GM21528 (cell line): Measurements from ENCODE around the gene SND1.

Experiments
- ATAC-seq: cut with Tn5 transposase; IDR thresholded peaks from one replicate; pipeline ENCODE4 v1.9.1; 2021; ENCODE audit warnings: mild to moderate bottlenecking, moderate library complexity; ENCODE audit not compliant: unreplicated experiment, low FRiP score

The SND1 gene

DNA sequence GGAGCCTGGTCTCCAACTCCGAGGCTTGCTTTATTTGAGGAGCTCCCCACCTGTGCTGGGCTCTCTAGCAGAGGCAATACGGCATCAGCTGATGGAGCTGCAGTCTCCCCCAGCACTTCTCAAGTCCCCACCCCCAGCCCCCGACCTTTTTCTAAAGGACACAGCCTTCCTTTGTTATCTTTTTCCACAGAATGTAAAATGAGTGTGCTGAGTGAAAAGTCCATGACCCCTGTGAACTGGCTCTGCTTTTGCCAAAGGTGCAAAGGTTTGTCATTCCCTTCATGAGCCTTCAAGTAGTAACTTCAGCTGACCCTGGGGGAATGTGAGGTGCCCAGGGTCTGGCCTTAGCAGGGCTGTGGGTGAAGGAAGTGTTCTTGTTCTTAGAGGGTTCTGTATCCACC lies 353.8 kb downstream of the SND1 start:
- ATAC-seq, result no peak

DNA sequence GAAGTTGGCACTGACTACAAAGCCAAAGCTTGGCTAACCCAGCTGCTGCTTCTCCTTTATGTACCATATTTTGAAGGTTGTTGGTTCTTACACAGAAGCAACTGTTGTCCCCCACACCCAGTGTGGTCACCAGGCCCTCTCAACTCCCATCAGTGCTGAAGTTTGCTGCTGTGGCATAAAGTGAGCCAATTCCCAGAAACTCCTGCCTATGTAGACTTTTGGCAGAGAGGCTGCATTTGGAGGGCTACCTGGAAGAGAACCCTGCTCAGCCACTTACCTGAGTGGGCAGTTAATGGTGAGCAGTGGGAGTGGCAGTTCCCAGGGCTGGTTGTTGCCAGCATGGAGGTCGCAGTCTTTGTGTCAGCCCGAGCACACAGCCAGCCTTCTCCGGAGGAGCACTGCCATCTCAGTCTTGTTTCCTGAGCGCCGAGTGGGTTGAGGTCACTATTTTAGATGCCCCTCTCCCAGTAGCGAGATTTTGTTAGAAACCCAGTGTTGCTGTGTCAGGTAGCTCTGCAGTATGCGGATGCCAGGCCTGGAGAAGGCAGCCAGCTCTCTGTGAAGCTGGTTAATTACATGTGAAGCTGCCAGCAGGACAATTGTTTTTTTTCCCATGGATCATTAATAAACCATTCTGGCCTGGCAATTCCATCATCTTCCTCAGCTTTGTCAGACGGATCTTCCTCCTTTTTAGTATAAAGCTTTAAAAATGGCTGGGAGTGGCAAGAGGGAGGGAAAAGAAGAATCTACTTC lies 354.7 kb downstream of the SND1 start:
- no peak for ATAC-seq

- ATAC-seq, result no peak
These were observed 355.3 kb downstream of the SND1 start for GRCh38 chr7:128007303-128007680.

DNA sequence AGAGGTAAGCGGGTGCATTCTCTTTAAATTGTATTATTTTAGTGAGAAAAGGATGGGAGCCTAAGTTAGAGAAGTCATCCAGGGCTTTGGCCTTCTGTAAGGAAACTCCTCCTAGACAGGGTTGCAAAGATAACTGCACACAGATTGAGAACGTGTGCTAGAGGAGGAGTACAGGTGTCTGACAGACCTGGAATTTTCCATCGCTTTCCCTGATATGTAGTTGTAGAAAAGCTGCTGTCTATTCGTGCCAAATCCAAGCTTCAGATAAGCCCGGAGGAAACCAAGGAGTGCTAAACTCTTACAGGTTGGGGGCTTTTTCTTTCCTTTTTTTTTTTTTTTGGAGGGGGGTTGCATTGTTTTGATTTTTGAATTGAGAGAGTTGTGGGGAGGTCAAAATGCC lies 356.1 kb downstream of the SND1 start:
- ATAC-seq, result no peak

- no peak for ATAC-seq
These were observed 356.8 kb downstream of the SND1 start for GRCh38 chr7:128008744-128009143.

DNA sequence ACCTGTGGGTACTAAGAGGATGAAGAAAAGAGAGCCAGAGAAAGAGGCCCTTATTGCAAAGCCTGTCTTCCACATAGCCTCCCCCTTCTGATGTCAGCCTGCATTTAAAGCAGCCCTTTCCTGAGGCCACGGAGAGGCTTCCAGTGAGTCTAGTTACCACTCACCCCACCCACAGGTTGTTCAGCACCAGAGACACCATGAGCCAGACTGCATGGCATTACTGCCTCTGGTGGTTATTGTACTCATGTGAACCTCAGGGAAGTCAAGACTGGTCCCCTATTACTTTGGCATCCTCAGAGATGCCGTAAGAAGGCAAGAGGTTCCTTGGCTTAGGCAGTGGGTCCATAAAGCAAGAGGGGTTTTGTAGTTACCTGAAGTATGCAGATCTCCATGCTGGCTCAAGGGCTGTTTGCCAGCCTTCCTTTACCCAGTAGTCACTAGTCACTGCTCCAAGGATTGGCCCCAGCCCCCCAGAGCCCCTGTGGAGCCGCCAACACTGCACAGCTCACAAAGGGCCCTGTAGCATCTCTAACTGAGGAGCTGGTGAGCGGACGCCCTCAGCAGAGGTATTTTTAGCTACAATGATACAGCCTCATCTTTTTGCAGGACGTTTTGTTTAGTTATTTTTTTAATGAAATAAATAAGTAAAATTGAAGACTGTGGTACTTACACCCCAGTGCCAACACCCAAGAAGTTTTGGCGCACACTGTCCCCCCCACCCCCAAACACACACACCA lies 358.6 kb downstream of the SND1 start:
- ATAC-seq, result no peak

DNA sequence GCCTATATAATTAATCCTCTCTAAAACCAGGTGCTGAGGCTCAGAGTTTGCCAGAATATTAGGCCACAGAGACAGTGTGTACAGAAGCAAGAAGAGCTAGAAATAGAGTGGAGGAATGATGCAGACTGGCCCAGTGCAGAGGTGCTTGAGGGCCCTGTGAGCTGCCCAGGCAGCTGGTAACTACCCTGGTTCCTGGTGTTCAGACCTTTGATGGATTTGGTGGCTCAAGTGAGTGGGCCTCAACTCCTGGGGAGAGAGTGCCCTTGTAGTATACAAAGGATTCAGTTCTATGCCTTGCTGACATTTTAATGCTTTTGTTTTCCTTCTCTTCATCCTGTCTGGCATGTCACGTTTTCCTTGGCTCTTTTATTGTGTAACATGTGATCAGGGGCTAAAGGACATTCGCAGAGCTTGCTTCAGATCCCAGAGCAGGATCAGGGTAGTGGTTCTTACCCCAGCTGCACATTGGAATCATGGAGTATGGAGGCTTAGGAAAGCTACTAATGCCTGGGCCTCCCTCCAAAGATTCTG lies 359.2 kb downstream of the SND1 start:
- ATAC-seq, result no peak

DNA sequence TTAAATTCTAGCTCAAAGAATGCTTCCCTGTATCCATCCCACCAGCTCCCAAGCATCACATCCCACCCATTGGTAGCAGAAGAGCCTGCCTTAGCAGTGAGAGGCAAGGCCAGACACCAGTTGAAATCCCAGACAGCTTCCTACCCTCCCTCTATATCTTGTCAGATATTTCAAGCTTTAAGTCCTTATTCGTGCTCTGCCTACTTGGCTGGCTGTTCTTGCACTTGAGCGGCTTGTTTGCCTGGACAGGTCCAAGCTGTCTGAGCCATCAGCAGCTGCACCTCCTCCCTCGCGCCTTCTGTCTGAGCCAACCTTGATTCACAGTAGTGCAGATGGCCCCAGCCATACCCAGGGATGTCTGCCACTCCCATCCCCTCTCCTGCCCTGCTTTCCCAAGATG lies 362.8 kb downstream of the SND1 start:
- no peak for ATAC-seq

DNA sequence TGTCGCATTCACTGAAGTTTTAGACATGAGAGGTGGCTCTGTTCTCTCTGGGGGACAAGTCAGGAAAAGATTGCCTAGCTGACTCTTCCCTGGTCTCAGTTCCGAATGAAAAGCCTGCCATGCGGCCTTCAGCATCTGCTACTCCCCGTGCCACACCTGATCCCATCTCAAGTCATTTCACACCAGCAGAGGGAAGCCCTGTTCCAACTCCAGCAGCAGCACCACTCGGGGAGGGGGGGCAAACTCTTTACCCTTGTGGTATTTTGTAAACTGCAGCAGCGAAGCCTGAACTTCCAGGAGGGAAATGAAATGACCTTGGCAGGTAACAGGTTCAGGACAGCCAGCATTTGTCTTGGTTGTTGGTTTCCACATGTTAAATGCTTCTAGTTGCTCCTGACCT lies 365.5 kb downstream of the SND1 start:
- no peak for ATAC-seq

GRCh38 chr7:128017862-128018845 lies 366.2 kb downstream of the SND1 start:
- ATAC-seq, result no peak

DNA sequence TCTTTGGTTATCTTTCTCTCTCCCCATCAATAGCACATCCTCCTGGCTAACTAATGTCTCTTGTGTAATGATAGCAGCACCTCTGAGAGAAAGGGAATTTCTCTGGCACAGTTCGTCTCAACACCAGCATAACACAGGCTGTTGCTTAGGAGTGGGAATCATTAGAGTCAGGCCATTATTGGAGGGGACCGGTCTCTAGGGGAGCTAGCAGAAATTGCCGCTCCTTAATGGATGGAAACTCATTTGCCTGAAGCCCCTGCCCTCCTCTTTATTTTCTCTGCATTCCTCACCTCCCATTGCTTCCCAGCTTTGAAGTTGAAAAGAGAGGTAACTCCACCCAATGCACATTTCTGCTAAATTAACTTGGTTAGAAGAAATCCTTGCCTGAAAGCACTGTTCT lies 367.3 kb downstream of the SND1 start:
- no peak for ATAC-seq

- ATAC-seq, result no peak
These were observed 368.2 kb downstream of the SND1 start for GRCh38 chr7:128020159-128020558.

GRCh38 chr7:128021366-128021765 lies 369.4 kb downstream of the SND1 start:
- no peak for ATAC-seq

DNA sequence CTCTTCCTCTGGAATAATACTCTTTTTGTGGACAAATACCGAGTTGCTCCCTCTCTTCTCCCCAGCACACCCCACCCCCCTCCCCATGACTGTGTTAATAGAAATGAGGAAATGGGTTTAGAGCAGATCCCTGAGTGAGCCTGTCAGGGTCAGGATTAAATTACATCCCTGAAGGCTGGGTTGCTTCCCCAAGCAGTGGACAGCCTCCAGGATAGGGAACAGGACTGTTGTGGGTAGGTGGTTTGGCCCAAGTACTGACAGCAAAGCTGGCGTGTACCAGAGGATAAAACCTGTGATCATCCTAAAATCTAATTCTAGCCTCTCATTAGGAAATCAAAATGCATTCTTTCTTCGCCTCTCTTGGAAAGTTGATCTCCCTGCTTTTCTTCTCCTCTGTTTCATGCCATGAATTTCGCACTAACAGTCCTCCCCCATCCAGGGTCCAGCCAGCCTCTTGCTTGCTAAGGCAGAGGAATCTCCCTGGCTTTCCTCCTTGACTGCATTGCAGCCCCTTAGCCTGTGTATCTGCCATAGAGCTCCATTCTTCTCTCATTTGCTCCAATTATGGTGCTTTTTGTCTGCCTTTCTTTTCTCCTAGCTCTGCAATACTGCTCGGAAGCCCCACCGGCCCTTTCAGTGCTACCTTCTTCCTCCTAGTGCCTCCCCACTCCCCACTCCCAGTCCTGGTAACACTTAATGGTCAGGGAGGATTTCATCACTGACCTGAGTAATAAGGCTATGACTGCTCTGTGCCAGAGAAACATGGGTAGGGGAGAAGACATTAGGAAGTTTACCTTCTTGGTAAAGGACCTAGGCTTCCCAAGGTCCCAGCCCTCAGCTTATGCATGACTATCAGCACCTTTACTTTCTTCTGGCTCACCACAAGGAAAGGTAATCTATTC lies 370.9 kb downstream of the SND1 start:
- ATAC-seq, result no peak

GRCh38 chr7:128024151-128024550 lies 372.2 kb downstream of the SND1 start:
- ATAC-seq, result no peak

DNA sequence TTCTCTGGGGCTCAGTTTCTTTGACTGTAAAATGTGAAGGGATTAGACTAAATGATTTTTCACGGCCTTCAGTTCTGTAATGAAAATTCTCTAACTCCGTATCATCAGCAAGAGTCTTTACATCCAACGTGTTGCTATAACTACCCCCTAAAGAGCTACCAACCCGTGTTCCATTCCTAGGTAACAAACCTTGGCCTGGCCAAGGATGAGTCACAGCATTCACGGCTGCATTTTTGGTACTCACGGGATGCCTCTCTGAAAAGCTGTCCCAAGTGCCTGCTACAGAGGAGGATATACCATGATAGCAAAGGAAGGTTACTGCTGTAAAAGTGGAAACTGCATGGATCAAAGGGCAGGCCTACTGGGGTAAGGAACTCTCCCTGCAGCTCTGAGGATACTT lies 373.4 kb downstream of the SND1 start:
- no peak for ATAC-seq

DNA sequence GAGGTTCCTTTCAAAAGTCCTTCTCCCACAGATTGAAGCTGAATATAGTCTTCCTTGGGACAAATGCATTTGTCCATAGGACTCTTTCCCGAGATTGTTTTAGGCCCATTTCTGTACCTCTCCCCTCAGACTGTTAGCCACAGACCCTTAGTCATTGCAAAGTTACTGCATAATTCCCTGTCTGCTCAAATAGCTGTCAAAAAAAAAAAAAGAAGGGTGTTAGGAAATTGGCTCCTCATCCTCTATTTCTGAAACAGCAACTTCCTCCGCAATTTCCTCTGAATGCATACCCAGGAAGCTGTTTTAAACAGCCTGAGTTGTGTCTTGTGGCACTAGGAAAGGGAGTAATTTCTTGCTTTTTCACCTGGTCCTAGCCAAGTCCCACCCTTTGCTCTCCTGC lies 373.8 kb downstream of the SND1 start:
- no peak for ATAC-seq

DNA sequence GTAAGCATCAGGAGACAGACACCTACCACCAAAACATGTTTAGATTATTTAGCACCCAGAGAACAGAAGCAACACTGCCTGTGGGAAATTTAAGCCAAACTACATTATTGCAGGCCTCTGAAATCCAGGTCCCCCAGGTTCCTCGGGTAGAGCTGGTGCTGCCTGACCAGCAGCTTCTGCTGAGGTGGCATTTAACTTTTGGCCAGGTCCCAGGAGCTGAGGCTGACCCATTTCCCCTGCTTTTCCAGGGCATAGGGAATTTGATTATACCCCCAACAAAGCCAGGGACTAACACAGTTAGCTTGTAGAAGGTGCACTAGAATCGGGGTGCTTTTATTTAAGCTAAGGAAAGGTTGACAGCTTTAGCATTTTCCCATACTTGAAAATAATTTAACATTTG lies 374.6 kb downstream of the SND1 start:
- no peak for ATAC-seq

GRCh38 chr7:128027485-128027980 lies 375.5 kb downstream of the SND1 start:
- ATAC-seq, result no peak
